A549 (cell line): ENCODE results near the gene PNPO.

ENCODE experiments used
- RARB ChIP-seq: fragments of 250-450 bp; sonication (Bioruptor Pico); IDR thresholded peaks from 2 replicates; pipeline ENCODE4 v1.8.0; 2021; ENCODE audit warnings: mild to moderate bottlenecking, moderate library complexity
- SREBF2 ChIP-seq: fragments of 450-650 bp; IDR thresholded peaks from 2 replicates; pipeline ENCODE4 v1.6.1; 2014; ENCODE audit warnings: mild to moderate bottlenecking, moderate library complexity

DNA sequence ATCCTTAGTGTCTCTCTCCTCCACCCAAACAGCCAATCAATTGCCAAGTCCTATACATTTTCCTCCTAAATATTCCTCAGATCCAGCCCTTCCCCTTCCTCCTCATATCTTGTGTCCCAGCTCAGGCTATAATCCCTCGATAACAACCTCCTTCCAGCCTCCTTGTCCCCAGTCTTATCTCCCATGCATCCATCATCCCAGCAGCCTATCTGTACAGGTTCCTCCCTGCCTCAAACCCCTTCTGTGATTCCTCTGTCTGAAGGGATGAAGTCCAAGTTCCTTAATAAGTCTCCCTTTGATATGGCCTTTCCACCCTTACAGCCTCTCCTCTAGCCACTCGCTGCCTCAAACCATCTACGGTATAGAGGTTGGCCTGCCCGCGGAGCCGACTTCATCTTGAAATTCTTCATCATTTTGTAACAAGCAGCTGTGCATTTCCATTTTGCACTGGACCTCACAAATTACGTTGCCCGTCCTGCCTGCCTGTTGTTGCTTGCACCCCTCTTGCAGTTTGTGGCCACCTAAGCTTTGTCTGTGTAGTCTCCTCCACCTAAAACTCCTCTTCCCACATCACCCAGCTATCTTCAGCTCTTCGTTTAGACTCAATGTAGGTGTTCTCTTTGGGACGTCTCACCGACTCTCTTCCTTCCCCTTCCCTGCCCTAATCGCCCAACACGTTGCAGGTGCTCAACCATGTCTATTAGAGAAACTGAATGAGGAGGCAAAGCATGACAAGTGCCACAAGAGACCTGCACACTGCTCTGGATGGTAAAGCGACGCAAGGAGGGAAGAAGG is 28.8 kb downstream of the PNPO start:
- TF ChIP-seq RARB (CRISPR knock-in tag) (no peak), SREBF2 (no peak)
